Jurkat, Clone E6-1 (cell line): ENCODE results near the gene ADD1.
"Not testable (repeated sequence)": the region's sequence is repeated elsewhere in the genome, so short reads cannot be mapped to it uniquely, and the experiment has no call there.

Experiments used
- DNase-seq: peaks from one replicate; pipeline ENCODE4 v3.0.0-alpha.2; 2011; ENCODE audit warnings: low read depth, low spot score
- H3K4me3 ChIP-seq: 2 replicates; pipeline ENCODE4 v1.5.1; 2011; ENCODE audit warnings: mild to moderate bottlenecking, low read length, control low read depth, moderate library complexity

The ADD1 gene

GRCh38 chr4:2905544-2905943, 61.9 kb downstream of the ADD1 start:
- DNase-seq: no peak
- no peak overlapping the region for H3K4me3 ChIP-seq

DNA sequence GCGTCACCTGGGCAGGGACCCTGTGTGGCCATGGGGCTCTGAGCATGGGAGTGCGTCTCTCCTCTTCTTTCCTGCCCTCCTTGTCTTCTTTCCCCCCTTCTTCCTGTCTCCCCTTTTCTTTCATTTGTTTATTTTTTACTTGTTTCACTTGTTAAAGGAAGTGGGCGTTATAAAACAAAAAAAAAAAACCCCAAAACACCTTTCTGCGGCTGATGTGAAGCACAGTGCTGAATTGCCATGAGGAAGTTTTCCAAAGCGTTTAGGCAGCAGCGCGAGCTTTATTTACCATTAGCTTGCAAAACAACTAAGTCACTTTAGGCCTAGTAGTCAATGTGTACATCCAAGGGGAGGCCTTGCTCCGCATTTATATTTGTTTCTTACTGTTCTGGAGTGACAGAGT, 62.6 kb downstream of the ADD1 start:
- H3K4me3 ChIP-seq: no peak overlapping the region
- peak; percentile 19 for DNase-seq

DNA sequence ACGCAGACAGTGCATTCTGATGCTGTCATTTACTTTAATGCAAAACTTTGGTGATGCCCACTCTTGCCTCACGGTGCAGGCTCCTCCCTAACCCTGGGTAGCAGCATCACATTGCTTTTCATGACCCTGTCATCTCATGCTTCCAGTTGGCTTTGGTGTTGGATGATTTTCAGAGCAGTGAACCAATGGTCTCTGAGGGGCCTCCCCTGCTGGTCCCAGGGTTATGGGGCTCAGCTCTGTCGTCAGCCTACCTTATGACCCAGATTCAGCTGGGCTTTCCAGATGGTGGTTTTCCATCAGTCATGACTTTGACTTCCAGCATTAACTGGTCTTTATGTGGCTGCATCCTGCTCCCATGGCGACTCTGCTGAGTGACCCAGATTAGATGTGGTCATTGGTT, 63.6 kb downstream of the ADD1 start:
- DNase-seq: no peak
- no peak overlapping the region for H3K4me3 ChIP-seq

DNA sequence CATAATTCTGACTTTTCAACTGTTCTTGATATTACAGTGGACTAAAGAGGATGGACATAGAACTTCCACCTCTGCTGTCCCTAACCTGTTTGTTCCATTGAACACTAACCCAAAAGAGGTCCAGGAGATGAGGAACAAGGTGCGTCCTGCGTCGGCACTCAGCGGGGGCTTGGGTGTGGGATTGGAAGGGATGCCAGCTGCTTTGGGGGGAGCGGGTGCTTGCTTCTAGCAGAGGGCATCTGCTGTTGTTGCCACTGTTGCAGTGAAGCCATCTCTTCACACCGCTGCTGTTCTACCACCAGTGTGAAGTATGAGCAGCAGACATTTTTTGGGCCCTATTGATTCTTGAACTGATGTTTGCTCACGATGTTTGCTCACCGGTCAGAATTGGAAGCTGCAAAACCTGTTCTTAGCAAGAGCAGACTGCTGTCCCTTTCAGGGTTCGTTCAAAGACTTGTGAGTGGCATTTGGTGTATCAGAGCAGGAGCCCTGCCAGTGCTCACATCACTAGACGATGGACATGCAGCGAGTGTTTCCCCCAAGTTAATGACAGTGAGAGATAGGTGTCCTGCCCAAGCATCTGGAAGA, 64.2 kb downstream of the ADD1 start:
- no peak for DNase-seq
- H3K4me3 ChIP-seq: no peak overlapping the region

GRCh38 chr4:2908686-2909085, 65.0 kb downstream of the ADD1 start:
- no peak for DNase-seq
- H3K4me3 ChIP-seq: no peak overlapping the region

DNA sequence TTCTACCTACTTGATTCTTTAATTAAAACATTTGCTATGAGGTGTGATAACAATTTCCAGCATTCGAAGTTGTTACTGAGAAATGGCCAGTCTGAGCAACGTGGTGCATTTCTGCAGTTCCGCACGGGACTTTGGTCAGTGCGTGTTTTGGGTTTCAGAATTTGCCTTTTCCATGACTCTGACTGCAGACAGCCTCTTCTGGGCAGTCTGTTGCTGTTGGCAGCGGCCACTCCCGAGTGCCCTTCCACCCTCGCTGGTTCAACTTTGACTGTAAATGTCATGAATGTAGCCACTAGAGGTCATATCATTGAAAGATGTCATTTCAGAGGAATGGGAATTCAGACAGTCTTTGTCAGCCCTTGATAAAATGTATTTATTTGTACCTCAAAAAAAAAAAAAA, 65.9 kb downstream of the ADD1 start:
- no peak for DNase-seq
- no peak overlapping the region for H3K4me3 ChIP-seq

- H3K4me3 ChIP-seq: no peak overlapping the region
- no peak for DNase-seq
Measured at GRCh38 chr4:2910409-2910808, 66.8 kb downstream of the ADD1 start.

- DNase-seq: no peak
- no peak overlapping the region for H3K4me3 ChIP-seq
Measured at GRCh38 chr4:2911868-2912267, 68.2 kb downstream of the ADD1 start.

DNA sequence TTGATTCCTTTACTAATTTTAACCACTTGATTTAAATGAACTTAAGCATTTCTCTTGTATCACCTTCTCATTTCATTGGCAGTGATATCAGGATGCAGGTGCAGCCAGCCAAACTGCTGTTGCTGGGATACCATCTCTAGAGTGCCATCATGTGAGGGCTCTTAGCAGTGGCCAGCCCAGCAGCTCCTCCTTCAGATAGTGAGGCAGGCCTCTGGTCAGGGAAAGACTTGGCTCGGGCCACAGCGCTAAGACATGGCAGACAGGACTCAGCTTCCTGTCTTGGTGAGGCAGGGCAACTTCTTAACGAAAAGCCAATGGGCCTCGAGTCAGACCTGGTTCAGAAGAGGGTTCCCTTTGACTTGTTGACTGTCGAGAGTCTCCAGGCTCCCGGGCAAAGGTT, 69.5 kb downstream of the ADD1 start:
- DNase-seq: no peak
- H3K4me3 ChIP-seq: no peak overlapping the region

- H3K4me3 ChIP-seq: no peak overlapping the region
- peak; percentile 44 for DNase-seq
Measured at GRCh38 chr4:2914256-2915126, 70.8 kb downstream of the ADD1 start.

DNA sequence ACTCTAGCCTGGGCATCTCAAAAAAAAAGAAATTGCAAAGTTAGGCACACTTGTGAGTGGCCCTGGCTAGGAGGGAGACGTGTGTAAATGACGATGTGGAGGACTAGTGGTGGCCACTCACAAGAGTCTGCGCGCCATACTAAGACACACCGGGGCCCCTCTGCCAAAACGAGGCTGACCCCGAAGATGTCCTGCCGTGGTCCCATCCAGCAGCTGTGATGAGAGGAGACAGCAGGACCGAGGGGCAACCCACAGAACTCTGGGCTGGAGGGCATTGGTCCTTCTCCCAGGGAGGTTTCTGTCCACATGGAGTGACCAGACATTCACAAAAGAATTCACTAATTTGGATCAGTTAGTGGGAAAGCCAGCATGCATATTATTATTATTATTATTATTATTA, 72.1 kb downstream of the ADD1 start:
- H3K4me3 ChIP-seq: no peak overlapping the region
- no peak for DNase-seq

DNA sequence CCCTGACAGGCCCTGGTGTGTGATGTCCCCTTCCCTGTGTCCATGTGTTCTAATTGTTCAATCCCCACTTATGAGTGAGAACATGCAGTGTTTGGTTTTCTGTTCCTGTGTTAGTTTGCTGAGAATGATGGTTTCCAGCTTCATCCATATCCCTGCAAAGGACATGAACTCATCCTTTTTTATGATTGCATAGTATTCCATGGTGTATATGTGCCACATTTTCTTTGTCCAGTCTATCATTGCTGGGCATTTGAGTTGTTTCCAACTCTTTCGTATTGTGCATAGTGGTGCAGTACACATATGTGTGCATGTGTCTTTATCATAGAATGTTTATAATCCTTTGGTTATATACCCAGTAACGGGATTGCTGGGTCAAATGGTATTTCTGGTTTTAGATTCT, 73.1 kb downstream of the ADD1 start:
- H3K4me3 ChIP-seq, DNase-seq: not testable (repeated sequence)

- not testable (repeated sequence) for DNase-seq, H3K4me3 ChIP-seq
Measured at GRCh38 chr4:2918300-2918699, 74.7 kb downstream of the ADD1 start.

DNA sequence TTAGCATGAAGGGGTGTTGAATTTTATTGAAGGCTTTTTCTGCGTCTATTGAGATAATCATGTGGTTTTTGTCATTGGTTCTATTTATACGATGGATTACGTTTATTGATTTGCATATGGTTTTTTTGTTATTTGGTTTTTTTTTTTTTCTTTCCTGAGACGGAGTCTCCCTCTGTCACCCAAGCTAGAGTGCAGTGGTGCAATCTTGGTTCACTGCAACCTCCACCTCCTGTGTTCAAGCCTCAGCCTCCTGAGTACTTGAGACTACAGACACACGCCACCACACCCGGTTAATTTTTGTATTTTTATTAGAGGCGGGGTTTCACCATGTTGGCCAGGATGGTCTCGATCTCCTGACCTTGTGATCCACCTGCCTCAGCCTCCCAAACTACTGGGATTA, 75.1 kb downstream of the ADD1 start:
- not testable (repeated sequence) for DNase-seq, H3K4me3 ChIP-seq

DNA sequence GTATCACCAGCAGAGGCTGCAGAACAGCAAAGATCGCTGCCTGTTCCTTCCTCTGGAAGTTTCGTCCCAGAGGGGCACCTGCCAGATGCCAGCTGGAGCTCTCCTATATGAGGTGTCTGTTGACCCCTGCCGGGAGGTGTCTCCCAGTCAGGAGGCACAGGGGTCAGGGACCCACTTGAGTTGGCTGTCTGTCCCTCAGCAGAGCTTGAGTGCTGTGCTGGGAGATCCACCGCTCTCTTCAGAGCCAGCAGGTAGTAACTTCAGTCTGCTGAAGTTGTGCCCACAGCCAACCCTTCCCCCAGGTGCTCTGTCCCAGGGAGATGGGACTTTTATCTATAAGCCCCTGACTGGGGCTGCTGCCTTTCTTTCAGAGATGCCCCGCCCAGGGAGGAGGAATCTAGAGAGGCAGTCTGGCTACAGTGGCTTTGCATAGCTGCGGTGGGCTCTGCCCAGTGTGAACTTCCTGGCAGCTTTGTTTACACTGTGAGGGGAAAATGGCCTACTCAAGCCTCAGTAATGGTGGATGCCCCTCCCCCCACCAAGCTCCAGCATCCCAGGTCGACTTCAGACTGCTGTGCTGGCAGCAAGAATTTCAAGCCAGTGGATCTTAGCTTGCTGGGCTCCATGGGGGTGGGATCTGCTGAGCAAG, 78.9 kb downstream of the ADD1 start:
- H3K4me3 ChIP-seq, DNase-seq: not testable (repeated sequence)

GRCh38 chr4:2923141-2923551, 79.5 kb downstream of the ADD1 start:
- no peak overlapping the region for H3K4me3 ChIP-seq

DNA sequence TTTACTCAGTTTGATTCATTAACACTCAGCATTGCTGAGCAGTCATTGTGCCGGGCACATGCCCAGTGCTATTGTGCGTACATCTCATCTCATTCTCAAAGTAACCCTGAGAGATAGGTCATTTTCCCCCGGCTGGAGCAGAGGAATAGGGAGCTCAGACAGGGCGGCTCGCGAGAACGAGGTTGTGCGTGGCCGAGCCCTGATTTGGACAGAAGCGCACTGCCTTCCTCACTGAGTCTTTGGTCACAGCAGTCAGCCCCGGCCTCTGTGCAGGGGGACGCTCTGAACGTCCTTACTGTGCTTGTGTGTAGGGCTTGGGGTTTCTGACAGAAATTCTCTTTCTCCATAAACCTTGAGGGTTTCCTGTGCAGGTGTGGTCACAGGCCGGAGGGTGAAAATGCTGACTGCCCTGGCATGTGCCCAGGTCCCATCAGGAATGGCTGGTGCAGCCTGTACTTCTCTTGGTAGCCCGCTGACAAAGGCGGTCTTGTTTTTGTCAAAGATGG, 80.1 kb downstream of the ADD1 start:
- H3K4me3 ChIP-seq: no peak overlapping the region
- DNase-seq: no peak

More at GRCh38 chr4:2923141-2923551, 79.5 kb downstream of the ADD1 start:
- DNase-seq: no peak

DNA sequence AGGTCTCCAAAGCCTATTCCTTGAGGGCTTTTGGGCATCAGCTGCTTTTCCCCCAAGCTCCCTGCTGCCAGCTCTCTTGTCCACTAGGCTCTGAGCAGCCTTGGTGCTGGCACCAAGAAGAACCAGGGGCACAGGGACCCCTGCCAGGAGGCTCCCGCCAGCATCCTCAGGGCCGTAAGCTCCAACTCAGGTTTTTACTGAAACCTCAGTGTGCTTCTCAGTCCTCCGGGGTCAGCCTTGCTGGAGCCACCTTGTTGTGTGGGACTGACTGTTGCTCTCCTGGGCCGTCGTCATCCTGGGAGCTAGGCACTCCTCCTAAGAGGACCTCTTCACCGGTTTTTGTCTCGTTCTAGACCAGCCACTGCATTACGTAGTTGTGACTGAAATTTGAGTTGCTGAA, 80.6 kb downstream of the ADD1 start:
- DNase-seq: no peak
- H3K4me3 ChIP-seq: no peak overlapping the region

- H3K4me3 ChIP-seq: no peak overlapping the region
- DNase-seq: no peak
Measured at GRCh38 chr4:2924765-2925301, 81.2 kb downstream of the ADD1 start.

- H3K4me3 ChIP-seq: no peak overlapping the region
- DNase-seq: no peak
Measured at GRCh38 chr4:2925496-2925895, 81.9 kb downstream of the ADD1 start.
